Gastrocnemius medialis (tissue), 4 donors: ENCODE data around the gene JPH2. TPM values are rescaled to one million over a fixed set of nuclear protein-coding genes. Genes with fewer than 3 reads are reported as not detected.

Source experiments
- ATAC-seq, 2 donors: fragments of 150-250 bp; one replicate each; pipeline ENCODE4 v1.9.1; 2016
- DNase-seq, 2 donors: peaks; one replicate each; pipeline ENCODE4 v3.0.0-alpha.2; 2019
- H3K27ac ChIP-seq, 4 donors: fragments of 200-600 bp; sonication (generic); 1 replicate in 1 of 4; 2 replicates in 3 of 4; pipeline ENCODE4 v1.5.1; 2016 to 2018; ENCODE audit warnings: mild to moderate bottlenecking in 2 of 4, moderate library complexity in 1 of 4
- H3K27me3 ChIP-seq, 3 donors: fragments of 200-600 bp; sonication (generic) in 2 of 3; 1 replicate in 1 of 3; 2 replicates in 2 of 3; pipeline versions ENCODE4 v1.5.1 to v1.6.0; 2016 to 2019; ENCODE audit warnings: mild to moderate bottlenecking in 1 of 3, moderate library complexity in 1 of 3
- H3K36me3 ChIP-seq, 2 donors: fragments of 200-600 bp; sonication (generic) in 1 of 2; one replicate each; pipeline ENCODE4 v1.5.1; 2017 to 2018
- H3K4me1 ChIP-seq, 2 donors: fragments of 200-600 bp; sonication (generic) in 1 of 2; one replicate each; pipeline ENCODE4 v1.5.1; 2016 to 2017; ENCODE audit warnings: mild to moderate bottlenecking in 2 of 2
- H3K4me3 ChIP-seq, 4 donors: fragments of 200-600 bp; sonication (generic) in 3 of 4; 1 replicate in 1 of 4; 2 replicates in 3 of 4; pipeline ENCODE4 v1.5.1; 2016 to 2019; ENCODE audit warnings: mild to moderate bottlenecking in 2 of 4
- H3K9me3 ChIP-seq, 3 donors: fragments of 200-600 bp; sonication (generic) in 2 of 3; 1 replicate in 1 of 3; 2 replicates in 2 of 3; pipeline ENCODE4 v1.5.1; 2016 to 2019
- CTCF ChIP-seq, 5 experiments: fragments of 450-650 bp in 3 of 5; fragments of 200-600 bp in 2 of 5; sonication (generic) in 2 of 5; IDR thresholded peaks in 4 of 5; conservative IDR thresholded peaks in 1 of 5; 1 replicate in 4 of 5; 2 replicates in 1 of 5; pipeline ENCODE4 v1.5.1; 2016 to 2019; ENCODE audit warnings: antibody characterized with exemption in 5 of 5, mild to moderate bottlenecking in 3 of 5, moderate library complexity in 3 of 5
- POLR2A ChIP-seq, 2 donors: fragments of 450-650 bp; IDR thresholded peaks; one replicate each; pipeline ENCODE4 v1.6.1; 2017; ENCODE audit warnings: antibody characterized with exemption in 2 of 2, mild to moderate bottlenecking in 2 of 2, moderate library complexity in 2 of 2
- in situ Hi-C, 4 donors: fragments of 200-750 bp; cut with MboI; loops; one replicate each; pipeline versions ENCODE4 v1.15.0 to v1.8.0; 2017; ENCODE audit warnings: low sequenced_read_pairs in 4 of 4
- intact Hi-C: fragments of 100-400 bp; cut with DNase I; formaldehyde crosslinking; loops from one replicate; pipeline ENCODE4 v1.15.1; 2023; ENCODE audit warnings: low total_unique reads
- total RNA-seq, 4 donors: library from RNA; depleted of rRNA; stranded (reverse); fragments of >200 nt; gene quantifications; one replicate each; pipeline versions ENCODE4 v1.1.0 to v1.2.3, GENCODE V29; 2016

The JPH2 gene
- total RNA-seq, 4 donors from 2014 or later: 18.3 to 86.6 (median 38.0) TPM

DNA sequence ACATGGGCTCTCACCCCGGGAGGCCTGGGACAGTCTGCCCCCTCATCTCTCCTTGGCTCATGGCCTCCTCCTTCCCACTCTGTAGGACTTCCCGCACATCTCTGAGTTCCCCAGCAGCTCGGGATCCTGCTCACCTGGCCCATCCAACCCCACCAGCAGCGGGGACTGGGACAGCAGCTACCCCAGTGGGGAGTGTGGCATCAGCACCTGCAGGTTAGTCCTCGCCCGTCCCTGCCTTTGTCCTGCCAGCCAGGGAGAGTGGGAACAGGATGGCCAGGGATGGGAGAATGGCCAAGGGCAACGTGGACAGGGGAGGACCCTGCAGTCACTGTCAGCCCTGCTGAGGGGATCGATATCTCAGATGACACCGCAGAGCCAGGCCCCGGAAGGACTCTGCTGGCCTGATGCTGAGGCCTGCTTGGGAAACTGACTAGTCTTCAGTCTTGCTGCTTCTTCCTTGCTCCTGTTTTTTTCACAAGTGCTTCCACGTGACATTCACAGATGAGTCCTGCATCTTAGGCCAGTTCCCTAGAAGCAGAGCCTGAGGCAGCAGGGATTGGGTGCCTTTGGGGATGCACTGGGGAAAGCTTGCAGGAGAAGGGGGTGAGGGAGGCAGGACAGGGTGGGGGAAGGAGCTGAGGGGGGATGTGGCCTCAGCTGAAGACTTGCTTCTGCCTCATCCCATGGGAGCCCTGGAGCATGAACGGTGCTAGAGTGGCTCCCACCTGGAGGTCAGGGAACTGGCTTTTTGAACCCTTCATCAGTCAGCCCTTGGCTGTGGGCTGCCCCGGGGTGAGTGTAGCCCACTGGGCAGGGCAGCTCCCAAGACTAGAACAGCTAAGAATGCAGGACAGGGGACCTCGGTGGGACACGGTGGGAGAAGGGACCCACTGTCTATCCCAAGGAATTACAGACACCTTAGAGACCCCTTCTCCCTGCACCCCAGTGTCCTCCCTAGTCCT lies 120.1 kb downstream of the JPH2 start:
- no peaks in the 10 kb centered on the region for H3K36me3 ChIP-seq
- no peak overlapping the region for H3K27ac ChIP-seq
- no peaks in the 10 kb centered on the region for H3K9me3 ChIP-seq
- DNase-seq (no peak), ATAC-seq (no peak)
- TF ChIP-seq POLR2A (IDR thresholded peaks at IDR 0.05) (no peak), CTCF (IDR thresholded peaks at IDR 0.05 in 4 of 5, conservative IDR thresholded peaks at IDR 0.05 in 1 of 5) (no peak)
- in situ Hi-C loops (no loop called here), intact Hi-C loops (no loop called here)
- H3K27me3 ChIP-seq: no peaks in the 10 kb centered on the region
- no peaks in the 10 kb centered on the region for H3K4me1 ChIP-seq
- H3K4me3 ChIP-seq: no peak overlapping the region

GRCh38 chr20:44065401-44066340 lies 121.3 kb downstream of the JPH2 start:
- in situ Hi-C loops (no loop called here), intact Hi-C loops (no loop called here)
- DNase-seq (no peak), ATAC-seq (no peak)
- Histone ChIP-seq H3K9me3 (no peaks in the 10 kb centered on the region), H3K4me1 (no peaks in the 10 kb centered on the region), H3K27ac (no peak overlapping the region), H3K36me3 (no peaks in the 10 kb centered on the region), H3K27me3 (no peaks in the 10 kb centered on the region), H3K4me3 (no peak overlapping the region)
- no peak for TF ChIP-seq CTCF (IDR thresholded peaks at IDR 0.05 in 4 of 5, conservative IDR thresholded peaks at IDR 0.05 in 1 of 5)
- no peak for TF ChIP-seq POLR2A (IDR thresholded peaks at IDR 0.05)

GRCh38 chr20:44064501-44065400 lies 122.2 kb downstream of the JPH2 start:
- ATAC-seq (no peak), DNase-seq (no peak)
- Histone ChIP-seq H3K4me1 (no peaks in the 10 kb centered on the region), H3K27ac (no peak overlapping the region), H3K36me3 (no peaks in the 10 kb centered on the region), H3K27me3 (no peaks in the 10 kb centered on the region), H3K9me3 (no peaks in the 10 kb centered on the region), H3K4me3 (no peak overlapping the region)
- TF ChIP-seq CTCF (IDR thresholded peaks at IDR 0.05 in 4 of 5, conservative IDR thresholded peaks at IDR 0.05 in 1 of 5): no peak
- TF ChIP-seq POLR2A (IDR thresholded peaks at IDR 0.05): no peak
- intact Hi-C loops (no loop called here), in situ Hi-C loops (no loop called here)

Other genes with a start within 250 kb of the JPH2 start
- 100 to 1,000 TPM in 1 of 4 donors, 10 to 100 TPM in 3; 73.0 to 114 (median 94.5) TPM for gene OSER1, start 23.6 kb upstream of the JPH2 start, total RNA-seq
- not detected for gene GDAP1L1, start 60.1 kb upstream of the JPH2 start, total RNA-seq
- 10 to 100 TPM in 1 of 4 donors, 1 to 10 TPM in 3; 7.6 to 10.1 (median 8.7) TPM for gene FITM2, start 124.0 kb upstream of the JPH2 start, total RNA-seq
- not detected for gene R3HDML, start 149.9 kb upstream of the JPH2 start, total RNA-seq
- gene HNF4A, start 168.5 kb upstream of the JPH2 start, total RNA-seq: under 1 TPM in 3 of 4 donors, not detected in 1; 0.29 to 0.83 (median 0.51) TPM